Bronchial epithelial cell (primary cell): Measurements from ENCODE around the gene ATG16L1. TPM values are rescaled to one million over a fixed set of nuclear protein-coding genes. Genes with fewer than 3 reads are reported as not detected.

Experiments used
- DNase-seq: peaks from one replicate; pipeline ENCODE4 v3.0.0-alpha.2; 2010; ENCODE audit warnings: low read depth
- FAIRE-seq: peaks from 2 replicates; lab custom pipeline; 2011; peaks lifted over from hg19 to GRCh38; lab: Jason Lieb, UNC
- H3K27me3 ChIP-seq: 2 replicates; pipeline ENCODE4 v1.5.1; 2011; ENCODE audit warnings: low read length; ENCODE audit not compliant: control insufficient read depth, insufficient read depth
- H3K36me3 ChIP-seq: 2 replicates; pipeline ENCODE4 v1.5.1; 2011; ENCODE audit warnings: low read length; ENCODE audit not compliant: control insufficient read depth, insufficient read depth
- H3K4me3 ChIP-seq: 2 replicates; pipeline ENCODE4 v1.5.1; 2011; ENCODE audit warnings: mild to moderate bottlenecking, low read depth, low read length, control low read depth
- total RNA-seq: library from RNA; depleted of rRNA; stranded (reverse); fragments of >200 nt; gene quantifications from 2 replicates; pipeline ENCODE4 v1.2.1, GENCODE V29; 2014
- TF ChIP-seq, protein P1 (sequence below): IDR thresholded peaks from 2 replicates; pipeline ENCODE4 v1.5.1; 2011; ENCODE audit warnings: mild to moderate bottlenecking, moderate library complexity, low read length, control low read depth, inconsistent platforms; ENCODE audit not compliant: insufficient read depth, severe bottlenecking

Gene ATG16L1
- total RNA-seq, 1 donor from 2014 or later = 36.6 TPM

DNA sequence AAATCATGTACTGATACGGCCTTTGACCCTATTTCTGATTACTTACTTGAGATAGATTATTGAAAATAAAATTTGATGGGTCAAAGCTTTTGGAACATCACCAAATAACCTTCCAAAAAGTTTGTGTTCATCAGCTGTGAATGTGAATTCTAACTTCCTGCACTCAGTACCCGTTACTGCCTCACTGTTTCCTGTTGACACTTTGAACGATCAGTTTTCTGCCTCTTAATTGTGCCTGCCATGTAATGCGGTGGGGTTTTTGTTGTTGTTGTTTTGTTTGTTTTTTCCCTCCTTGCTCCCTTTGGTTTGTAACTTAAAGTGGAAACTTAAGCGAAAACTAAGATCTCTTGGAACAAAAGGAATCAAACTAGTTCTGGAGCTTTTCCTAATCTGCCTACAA is 18.9 kb downstream of the ATG16L1 start:
- peaks cover 21% of the 10 kb centered on the region for H3K36me3 ChIP-seq
- DNase-seq (no peak), FAIRE-seq (no peak)
- H3K4me3 ChIP-seq = no peak overlapping the region
- no peaks in the 10 kb centered on the region for H3K27me3 ChIP-seq
- TF ChIP-seq, protein P1, sequence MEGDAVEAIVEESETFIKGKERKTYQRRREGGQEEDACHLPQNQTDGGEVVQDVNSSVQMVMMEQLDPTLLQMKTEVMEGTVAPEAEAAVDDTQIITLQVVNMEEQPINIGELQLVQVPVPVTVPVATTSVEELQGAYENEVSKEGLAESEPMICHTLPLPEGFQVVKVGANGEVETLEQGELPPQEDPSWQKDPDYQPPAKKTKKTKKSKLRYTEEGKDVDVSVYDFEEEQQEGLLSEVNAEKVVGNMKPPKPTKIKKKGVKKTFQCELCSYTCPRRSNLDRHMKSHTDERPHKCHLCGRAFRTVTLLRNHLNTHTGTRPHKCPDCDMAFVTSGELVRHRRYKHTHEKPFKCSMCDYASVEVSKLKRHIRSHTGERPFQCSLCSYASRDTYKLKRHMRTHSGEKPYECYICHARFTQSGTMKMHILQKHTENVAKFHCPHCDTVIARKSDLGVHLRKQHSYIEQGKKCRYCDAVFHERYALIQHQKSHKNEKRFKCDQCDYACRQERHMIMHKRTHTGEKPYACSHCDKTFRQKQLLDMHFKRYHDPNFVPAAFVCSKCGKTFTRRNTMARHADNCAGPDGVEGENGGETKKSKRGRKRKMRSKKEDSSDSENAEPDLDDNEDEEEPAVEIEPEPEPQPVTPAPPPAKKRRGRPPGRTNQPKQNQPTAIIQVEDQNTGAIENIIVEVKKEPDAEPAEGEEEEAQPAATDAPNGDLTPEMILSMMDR = no peak

- Histone ChIP-seq H3K4me3 (no peak overlapping the region), H3K36me3 (peaks cover 24% of the 10 kb centered on the region), H3K27me3 (no peaks in the 10 kb centered on the region)
- TF ChIP-seq, protein P1 = no peak
- no peak for FAIRE-seq
- no peak for DNase-seq
Measured at GRCh38 chr2:233270951-233271350, 19.5 kb downstream of the ATG16L1 start.

DNA sequence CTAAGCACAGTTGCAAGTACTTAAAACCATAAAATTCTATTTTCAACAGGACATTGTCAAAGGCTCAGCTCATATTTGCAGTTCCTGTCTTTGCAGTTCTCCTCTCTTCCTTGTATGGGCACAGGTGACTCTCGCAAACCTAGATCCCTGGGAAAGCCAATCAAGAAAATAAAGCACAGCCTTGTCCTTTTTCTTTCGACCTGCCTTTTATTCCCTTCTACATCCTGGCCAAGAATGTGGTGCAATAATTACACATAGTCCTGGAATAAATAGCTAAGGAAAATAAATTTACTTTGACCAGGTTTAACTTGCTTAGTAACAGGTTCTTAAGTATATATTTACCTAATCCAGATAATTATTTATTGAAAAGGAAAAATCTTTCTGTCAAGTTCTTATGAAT is 20.2 kb downstream of the ATG16L1 start:
- FAIRE-seq (no peak), DNase-seq (no peak)
- Histone ChIP-seq H3K27me3 (no peaks in the 10 kb centered on the region), H3K36me3 (peaks cover 22% of the 10 kb centered on the region), H3K4me3 (no peak overlapping the region)
- TF ChIP-seq, protein P1 = no peak

DNA sequence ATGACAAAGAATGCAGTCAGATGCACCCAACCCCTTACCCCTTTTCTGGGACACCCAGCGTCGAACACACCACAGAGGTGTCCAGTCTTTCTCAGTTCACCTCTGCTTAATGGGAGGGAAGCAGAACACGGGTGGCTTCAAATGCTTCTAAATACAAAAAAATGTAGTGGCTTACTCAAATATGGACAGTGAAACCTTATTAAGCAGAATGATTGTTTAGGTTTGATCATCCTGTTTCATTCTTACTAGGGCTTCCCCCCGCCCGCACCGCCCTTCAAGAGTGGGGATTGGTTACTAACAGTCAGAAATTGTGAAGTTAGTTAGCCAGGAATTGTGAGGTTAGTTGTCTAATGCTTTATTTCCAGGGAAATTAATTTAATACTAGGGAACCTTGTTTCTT is 21.6 kb downstream of the ATG16L1 start:
- FAIRE-seq (no peak), DNase-seq (no peak)
- Histone ChIP-seq H3K4me3 (no peak overlapping the region), H3K27me3 (no peaks in the 10 kb centered on the region), H3K36me3 (peaks cover 22% of the 10 kb centered on the region)
- TF ChIP-seq, protein P1 = no peak

GRCh38 chr2:233275223-233275622 is 23.8 kb downstream of the ATG16L1 start:
- peaks cover 26% of the 10 kb centered on the region for H3K36me3 ChIP-seq

GRCh38 chr2:233278921-233279320 is 27.4 kb downstream of the ATG16L1 start:
- peaks cover 24% of the 10 kb centered on the region for H3K36me3 ChIP-seq

More at GRCh38 chr2:233275223-233275622, 23.8 kb downstream of the ATG16L1 start:
- DNase-seq (no peak), FAIRE-seq (no peak)
- Histone ChIP-seq H3K27me3 (no peaks in the 10 kb centered on the region), H3K4me3 (no peak overlapping the region)
- TF ChIP-seq, protein P1 = no peak

More at GRCh38 chr2:233278921-233279320, 27.4 kb downstream of the ATG16L1 start:
- TF ChIP-seq, protein P1 = no peak
- FAIRE-seq (no peak), DNase-seq (no peak)
- no peak overlapping the region for H3K4me3 ChIP-seq
- H3K27me3 ChIP-seq = no peaks in the 10 kb centered on the region
